HG03039 (cell line): ENCODE data around the gene MYOM1.
A peak's percentile ranks its signal among the peaks of the same experiment; 100 is the strongest.
"Not testable (repeated sequence)": the region's sequence is repeated elsewhere in the genome, so short reads cannot be mapped to it uniquely, and the experiment has no call there.

ENCODE experiments used
- ATAC-seq: cut with Tn5 transposase; IDR thresholded peaks from one replicate; pipeline ENCODE4 v1.9.1; 2021; ENCODE audit warnings: mild to moderate bottlenecking, moderate library complexity; ENCODE audit not compliant: unreplicated experiment

MYOM1 gene

GRCh38 chr18:3093624-3094337, 126.0 kb downstream of the MYOM1 start:
- ATAC-seq = no peak

- no peak for ATAC-seq
Measured at GRCh38 chr18:3092727-3093126, 127.0 kb downstream of the MYOM1 start.

GRCh38 chr18:3089579-3089978, 130.2 kb downstream of the MYOM1 start:
- ATAC-seq = no peak

- ATAC-seq = no peak
Measured at GRCh38 chr18:3088449-3088848, 131.3 kb downstream of the MYOM1 start.

DNA sequence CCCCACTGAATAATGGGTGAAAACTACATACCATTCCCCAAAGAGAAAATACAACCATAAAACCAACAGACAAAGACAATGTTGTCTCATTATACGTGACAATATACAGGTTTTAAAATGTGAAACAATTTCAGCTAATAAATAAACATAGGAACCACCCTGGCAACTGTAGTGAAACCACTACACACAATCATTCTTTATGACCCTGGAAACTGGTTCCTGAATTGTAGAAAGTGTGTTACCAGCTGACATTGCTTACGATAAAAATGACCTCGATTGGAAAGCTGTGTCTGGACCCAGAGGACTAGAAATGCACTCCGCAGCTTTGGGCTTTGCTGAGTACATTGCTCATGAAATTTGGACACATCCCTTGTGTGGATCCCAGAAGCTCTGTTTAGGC, 132.9 kb downstream of the MYOM1 start:
- no peak for ATAC-seq

DNA sequence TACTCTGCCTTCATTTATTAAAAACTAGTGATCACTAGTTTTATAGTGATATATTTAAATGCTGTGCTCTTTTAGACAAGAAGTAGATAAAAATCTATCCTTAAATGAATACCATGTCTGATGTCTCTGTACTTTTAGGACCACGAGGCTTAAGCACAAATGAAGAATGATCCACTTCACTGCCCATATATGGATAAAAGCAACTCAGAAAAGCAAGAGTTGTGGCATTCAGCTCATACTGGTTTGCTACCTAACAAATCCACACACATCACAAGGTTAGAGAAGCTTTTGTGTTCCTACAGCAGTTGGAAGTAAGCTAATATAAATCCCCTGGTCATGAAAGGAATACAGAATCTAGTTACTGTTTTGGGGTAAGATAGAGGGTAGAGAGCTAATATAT, 134.2 kb downstream of the MYOM1 start:
- ATAC-seq = no peak

GRCh38 chr18:3084206-3084605, 135.6 kb downstream of the MYOM1 start:
- no peak for ATAC-seq

- ATAC-seq = no peak
Measured at GRCh38 chr18:3083766-3084165, 136.0 kb downstream of the MYOM1 start.

DNA sequence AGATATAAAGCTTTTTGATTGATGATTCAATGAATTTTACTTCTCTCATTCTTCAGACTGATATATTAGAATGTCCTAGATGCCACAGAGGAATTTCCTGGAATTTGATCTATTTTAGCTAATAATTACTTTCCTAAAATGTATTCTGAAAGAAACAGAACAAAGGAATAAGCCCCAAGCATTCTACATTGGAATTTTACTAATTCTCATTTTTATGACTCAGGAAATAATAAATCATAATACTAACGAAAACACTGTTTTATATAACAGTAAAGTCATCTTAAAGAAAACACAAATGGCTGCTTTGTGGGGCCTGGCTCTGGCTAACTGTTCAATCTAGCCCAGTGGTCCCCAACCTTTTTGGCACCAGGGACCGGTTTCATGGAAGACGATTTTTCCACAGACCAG, 138.2 kb downstream of the MYOM1 start:
- no peak for ATAC-seq

GRCh38 chr18:3079653-3080052, 140.1 kb downstream of the MYOM1 start:
- no peak for ATAC-seq

DNA sequence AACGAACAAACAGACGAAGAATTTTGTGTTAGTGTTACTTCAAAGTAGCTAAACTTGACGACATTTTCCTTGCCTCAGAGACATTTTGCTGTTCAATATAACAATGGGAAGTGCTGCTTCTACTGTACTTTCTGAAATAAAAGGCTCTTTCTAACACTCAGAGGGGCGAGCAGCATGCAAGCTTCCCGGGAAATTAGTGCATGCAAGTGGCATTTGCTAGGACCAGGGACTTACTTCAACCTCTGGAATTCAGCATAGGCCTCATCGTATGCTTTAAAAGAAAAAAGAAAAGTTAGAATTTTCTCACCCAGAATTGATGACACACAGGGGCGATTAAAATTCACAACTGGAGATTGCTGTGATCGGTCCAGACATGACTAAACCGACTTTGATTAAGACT, 144.3 kb downstream of the MYOM1 start:
- no peak for ATAC-seq

GRCh38 chr18:3074087-3074486, 145.7 kb downstream of the MYOM1 start:
- no peak for ATAC-seq

DNA sequence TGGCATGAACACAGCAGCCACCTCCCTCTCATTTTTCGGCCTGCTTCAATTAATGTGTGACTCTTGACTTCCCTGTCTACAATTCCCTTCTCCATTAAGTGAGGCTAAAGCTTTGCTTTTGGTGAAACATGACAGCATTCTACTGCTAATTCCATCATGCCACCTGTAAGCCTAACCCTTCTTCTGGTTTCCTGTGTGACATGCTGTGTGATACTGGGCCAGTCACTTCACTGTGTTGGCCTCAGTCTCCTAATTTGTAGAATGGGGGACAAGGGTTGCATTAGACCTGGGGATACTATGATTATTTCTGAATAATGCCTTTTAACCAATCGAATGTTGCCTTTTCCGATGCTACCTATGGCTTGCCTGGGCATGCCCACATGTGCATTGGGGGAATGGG, 146.4 kb downstream of the MYOM1 start:
- not testable (repeated sequence) for ATAC-seq

GRCh38 chr18:3071676-3072075, 148.1 kb downstream of the MYOM1 start:
- ATAC-seq = no peak

- no peak for ATAC-seq
Measured at GRCh38 chr18:3069671-3070433, 149.9 kb downstream of the MYOM1 start.

DNA sequence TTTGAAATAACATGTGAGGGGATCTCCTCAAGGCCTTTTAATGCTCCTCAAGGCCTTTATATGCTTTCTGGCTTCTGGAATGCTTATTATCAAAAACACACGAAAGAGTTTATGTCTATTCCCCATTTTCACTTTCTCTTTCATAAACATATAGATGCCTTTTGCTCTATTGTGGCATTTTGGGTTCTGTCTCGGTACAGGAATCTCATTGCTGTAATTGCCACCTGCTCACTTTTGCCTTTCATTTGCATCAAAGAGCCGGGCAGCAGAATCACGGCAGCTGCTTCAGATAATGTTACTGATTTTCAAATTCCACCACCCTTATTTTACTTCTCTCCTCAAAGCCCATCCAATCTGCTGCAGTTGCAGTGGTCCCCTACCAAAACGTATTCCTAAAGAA, 152.0 kb downstream of the MYOM1 start:
- no peak for ATAC-seq

- no peak for ATAC-seq
Measured at GRCh38 chr18:3067165-3067661, 152.6 kb downstream of the MYOM1 start.

GRCh38 chr18:3066341-3067110, 153.2 kb downstream of the MYOM1 start:
- ATAC-seq = no peak

- not testable (repeated sequence) for ATAC-seq
Measured at GRCh38 chr18:3063766-3064165, 156.0 kb downstream of the MYOM1 start.

GRCh38 chr18:3062798-3063680, 156.7 kb downstream of the MYOM1 start:
- peak; percentile 55 for ATAC-seq
